Ecto neural progenitor cell (in vitro differentiated cells): ENCODE data around the gene IQCN.
A peak's percentile ranks its signal among the peaks of the same experiment; 100 is the strongest.

Source experiments
- DNase-seq: peaks from one replicate; pipeline ENCODE4 v3.0.0-alpha.2; 2018; ENCODE audit warnings: low spot score

The IQCN gene

GRCh38 chr19:18274219-18274780 is at the start of gene IQCN:
IQCN (minus strand) TSS chr19:18274452; CDS start chr19:18269478, 4,974 bp downstream.
- no peak for DNase-seq

GRCh38 chr19:18322759-18323460 is 48.7 kb upstream of the IQCN start, which contains the start of gene LSM4:
LSM4 (minus strand) TSS chr19:18323076; CDS start chr19:18323020, 56 bp downstream.
- peak; percentile 99 for DNase-seq

DNA sequence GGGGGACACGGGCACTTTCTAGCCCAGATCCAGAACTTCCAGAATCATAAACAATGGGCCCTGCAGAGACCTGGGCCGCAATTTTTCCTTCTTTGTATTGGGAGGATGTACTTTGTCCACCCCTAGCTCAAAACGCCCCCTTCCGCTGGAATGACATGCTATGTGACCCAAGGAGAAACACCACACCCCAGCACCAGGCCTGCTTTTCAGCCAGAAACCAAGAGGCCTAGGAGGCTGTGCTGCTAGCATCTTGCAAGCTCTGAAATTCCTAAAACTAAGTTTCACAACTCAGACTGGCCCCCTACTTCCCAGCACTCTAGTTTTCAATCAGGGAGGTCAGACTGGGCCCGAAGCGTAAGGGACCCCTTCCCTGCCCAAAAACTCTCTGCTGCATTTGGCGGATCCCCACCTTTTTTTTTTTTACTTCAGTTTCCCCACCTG is 48.1 kb upstream of the IQCN start:
- peak; percentile 70 for DNase-seq

- no peak for DNase-seq
Measured at GRCh38 chr19:18321734-18322102, 47.5 kb upstream of the IQCN start.

DNA sequence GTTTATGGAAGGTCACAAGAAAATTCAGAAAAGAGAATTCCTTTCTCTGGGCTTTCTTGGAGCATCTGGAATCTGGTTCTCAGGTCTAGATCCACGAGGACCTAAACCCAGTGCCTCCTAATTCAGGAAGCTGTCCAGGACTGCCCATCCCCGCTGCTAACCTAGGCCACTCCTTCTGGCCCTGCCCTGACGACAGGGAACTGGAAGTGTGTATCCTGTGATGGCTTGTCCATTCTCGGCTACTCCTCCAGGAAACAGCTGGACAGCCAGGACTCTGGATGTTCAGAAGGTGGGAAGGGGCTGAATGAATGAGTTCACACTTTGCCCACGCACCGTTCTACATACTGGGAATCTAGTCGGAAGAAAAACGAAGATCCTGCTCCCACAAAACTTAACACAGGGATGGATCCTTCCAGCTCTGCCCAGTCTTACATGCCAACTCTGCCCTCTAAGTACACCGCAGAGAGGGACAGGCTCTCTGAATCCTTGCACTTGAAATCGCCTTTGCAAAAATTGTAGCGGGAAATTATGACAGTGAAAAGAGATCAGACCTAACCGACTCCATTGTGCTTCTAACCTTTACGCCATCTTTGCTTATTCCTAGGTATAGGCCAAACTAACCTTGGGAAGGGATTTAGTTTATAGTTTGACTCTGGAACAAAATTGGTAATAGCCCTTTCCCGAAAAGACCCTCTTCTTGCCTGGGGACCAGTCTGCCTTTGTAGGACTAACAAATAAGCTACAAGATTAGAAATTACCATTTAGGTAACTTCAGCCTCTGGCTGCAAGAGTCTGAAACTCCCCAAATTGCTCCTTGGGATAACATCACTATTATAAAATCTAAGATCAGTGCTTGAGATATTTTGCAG is 46.8 kb upstream of the IQCN start:
- DNase-seq = no peak

DNA sequence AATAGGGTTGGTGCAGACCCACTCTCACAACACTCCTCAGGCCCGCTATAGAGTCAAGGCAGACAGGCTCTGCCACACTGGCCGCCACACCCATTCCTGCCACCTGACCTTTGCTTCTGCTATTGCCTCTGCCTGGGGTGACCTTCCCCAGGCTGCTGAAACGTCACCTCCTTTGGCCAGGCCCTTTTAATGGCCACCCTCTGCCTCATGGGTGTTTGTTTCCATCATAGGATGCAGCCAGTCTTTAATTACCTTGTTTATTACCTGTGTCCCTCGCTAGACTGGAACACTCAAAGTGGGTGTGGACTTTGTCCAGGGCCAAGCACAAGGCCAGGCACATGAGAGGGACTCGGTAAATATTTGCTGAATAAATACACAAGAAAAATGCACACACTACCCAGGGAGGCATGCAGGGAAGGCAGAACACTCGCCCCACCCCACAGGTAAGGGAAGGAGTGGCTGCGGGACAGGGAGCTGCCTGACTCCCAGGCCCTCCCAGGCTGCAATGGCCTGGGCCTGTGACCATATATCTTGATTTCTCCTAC is 45.4 kb upstream of the IQCN start:
- no peak for DNase-seq

DNA sequence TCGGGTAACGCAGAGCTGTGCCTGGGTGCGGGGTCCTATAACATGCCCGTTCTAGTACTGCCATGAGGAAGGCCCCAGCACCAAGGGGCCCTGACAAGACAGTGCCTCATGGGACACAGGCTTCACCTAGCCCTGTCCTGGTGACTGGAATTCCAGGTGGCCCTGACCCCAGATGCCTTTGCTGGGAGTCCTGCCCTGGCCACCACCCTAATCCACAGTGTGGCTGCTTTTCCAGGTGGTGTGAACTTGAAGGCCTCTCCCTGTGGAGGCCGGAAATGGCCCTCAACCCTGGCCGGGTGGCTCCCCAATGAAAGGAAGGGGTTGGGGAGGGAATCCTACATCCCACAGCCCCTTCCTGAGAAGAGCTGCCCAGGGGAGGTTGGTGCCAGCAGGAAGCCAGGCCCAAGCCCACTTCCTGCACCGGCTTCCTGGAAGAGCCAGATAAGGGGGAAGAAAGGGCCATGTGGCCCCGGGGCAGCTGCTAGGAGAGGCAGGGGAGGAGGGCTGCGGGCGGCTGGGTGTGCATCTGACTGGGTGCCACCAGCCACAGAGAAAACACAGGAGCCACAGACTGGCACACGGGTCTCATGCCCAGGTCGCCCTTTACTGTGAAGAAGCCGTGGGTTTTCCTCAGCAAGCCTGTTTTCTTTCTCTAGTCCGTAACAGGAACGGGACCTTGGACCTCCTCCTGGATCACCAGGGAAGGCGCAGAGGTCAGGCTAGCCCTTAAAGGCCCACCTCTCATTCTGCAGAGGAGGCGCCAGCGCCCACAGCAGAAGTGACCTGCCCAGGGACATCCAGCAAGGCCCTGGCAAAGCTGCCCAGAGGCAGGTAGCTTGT is 43.9 kb upstream of the IQCN start:
- no peak for DNase-seq

DNA sequence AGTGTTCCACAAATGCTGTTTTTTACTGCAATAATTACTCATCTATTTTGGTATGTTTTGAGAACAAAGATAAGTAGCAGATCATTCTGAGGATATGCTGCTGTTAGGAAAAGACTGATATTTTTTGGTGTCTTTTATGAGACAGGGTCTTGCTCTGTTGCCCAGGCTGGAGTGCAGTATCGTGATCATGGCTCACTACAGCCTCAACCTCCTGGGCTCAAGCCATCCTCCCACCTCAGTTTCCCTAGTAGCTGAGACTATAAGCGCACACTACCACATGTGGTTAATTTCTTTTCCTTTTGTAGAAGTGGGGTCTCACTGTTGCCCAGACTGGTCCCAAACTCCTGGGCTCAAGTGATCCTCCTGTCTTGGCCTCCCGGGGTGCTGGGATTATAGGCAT is 39.1 kb upstream of the IQCN start:
- DNase-seq = no peak

DNA sequence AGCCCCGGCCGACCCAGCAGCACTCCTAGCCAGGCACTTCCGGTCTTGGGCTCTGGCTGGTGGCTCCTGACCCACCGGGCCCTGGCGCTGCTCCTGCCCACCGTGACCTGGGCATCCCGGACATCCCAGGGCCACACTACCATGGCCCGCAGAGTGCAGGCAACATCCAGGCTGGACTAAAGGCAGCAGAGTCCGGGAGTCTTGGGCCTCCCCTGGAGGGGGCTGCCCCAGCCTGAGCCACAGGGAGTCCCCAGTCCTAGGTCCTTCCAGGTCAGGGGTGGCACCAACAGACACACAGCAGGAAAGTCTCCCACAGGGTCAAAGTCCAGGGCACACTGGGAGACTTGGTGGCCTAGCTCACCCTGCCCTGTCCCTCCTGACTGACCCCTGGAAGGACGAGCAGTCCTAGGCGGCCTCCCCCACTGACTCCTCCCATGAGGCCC is 37.9 kb upstream of the IQCN start:
- DNase-seq = no peak

- DNase-seq = no peak
Measured at GRCh38 chr19:18311502-18312091, 37.3 kb upstream of the IQCN start.

GRCh38 chr19:18310966-18311365 is 36.7 kb upstream of the IQCN start:
- DNase-seq = no peak

- DNase-seq = no peak
Measured at GRCh38 chr19:18310118-18310909, 36.1 kb upstream of the IQCN start.

DNA sequence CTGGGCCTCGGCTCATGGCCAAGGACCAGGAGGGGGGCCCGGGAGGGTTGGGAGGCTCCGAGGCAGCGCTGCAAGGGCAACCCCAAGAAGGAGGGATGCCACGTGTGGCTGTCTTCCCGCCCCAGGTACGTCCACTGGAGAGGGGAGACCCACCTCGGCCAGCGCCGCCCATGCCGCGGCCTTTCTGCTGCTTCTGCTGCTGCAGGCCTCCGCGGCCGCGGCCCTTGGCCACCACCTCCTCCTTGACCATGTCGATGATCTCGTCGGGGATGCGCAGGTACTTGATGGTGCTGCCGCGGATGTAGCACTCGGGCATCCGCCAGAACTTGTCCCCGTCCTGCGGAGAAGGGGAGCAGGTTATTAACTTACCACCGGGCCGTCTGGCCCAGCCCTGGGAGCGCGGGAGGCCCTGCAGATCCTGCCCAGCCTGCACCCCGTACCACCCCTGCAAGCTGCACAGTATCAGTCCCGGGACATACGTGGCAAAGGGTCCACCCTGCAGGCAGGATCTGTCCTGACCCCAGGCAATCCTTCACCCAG is 35.3 kb upstream of the IQCN start:
- no peak for DNase-seq

GRCh38 chr19:18308948-18309325 is 34.7 kb upstream of the IQCN start:
- no peak for DNase-seq

GRCh38 chr19:18308051-18308947 is 34.0 kb upstream of the IQCN start:
- no peak for DNase-seq

GRCh38 chr19:18307271-18307681 is 33.0 kb upstream of the IQCN start:
- no peak for DNase-seq

GRCh38 chr19:18306888-18307260 is 32.6 kb upstream of the IQCN start:
- DNase-seq = no peak

DNA sequence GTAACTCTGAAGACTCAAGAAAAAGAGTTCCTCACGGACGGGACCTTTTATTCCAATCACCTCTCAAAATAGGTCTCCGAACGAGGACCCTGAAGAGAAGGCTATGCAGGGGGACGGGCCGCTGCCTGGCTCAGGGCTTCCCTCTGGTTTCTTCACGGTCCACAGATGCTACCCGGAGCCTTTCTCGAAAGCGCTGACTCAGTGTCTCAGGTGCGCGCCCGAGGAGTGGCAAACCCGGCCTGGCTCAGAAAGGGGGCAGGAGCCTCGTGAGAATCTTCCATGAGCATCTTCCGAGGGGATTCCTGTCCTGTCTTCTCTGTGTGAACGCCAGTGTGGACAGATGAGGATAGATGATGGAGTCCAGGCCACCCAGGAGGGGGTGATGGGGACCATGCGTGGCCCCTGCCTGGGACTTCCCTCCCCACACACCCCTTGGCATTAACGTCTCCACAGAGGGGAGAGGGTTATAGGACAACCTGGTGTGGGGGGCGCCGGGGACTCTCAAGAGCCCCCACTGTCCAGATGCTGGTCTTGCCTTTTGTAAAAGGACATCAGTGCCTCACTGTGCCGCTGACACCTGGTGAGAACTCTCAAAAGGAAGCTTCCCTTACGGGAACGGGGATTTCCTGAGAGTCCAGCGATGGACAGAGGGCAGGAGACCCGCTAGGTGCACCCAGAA is 32.1 kb upstream of the IQCN start:
- DNase-seq = no peak
